ENCODE results near the gene ZBTB40.

GRCh38 chr1:22537441-22538139 lies 85.9 kb downstream of the ZBTB40 start:
- TF ChIP-seq CTCF (IDR thresholded peaks at IDR 0.05) (no peak), POLR2A (IDR thresholded peaks at IDR 0.05) (no peak)
